Mucosa of stomach (tissue), 1 donor: ENCODE data around the gene HECW1.
"Not testable (repeated sequence)": the region's sequence is repeated elsewhere in the genome, so short reads cannot be mapped to it uniquely, and the experiment has no call there.

Source experiments
- H3K27me3 ChIP-seq: one replicate; pipeline ENCODE4 v1.7.0; 2013; ENCODE audit warnings: mild to moderate bottlenecking, low read length; ENCODE audit not compliant: control insufficient read depth, insufficient read depth
- H3K36me3 ChIP-seq: one replicate; pipeline ENCODE4 v1.7.0; 2013; ENCODE audit warnings: low read length; ENCODE audit not compliant: control insufficient read depth, insufficient read depth
- H3K4me1 ChIP-seq: one replicate; pipeline ENCODE4 v1.7.0; 2013; ENCODE audit warnings: mild to moderate bottlenecking, low read length; ENCODE audit not compliant: control insufficient read depth, insufficient read depth
- H3K4me3 ChIP-seq: one replicate; pipeline ENCODE4 v1.7.0; 2013; ENCODE audit warnings: low read length
- H3K9ac ChIP-seq: one replicate; pipeline ENCODE4 v1.7.0; 2013; ENCODE audit warnings: mild to moderate bottlenecking, low read length, moderate library complexity
- H3K9me3 ChIP-seq: one replicate; pipeline ENCODE4 v1.7.0; 2013; ENCODE audit warnings: mild to moderate bottlenecking, low read length, moderate library complexity; ENCODE audit not compliant: control insufficient read depth
- donor health status: Pancreatic carcinoma.

Gene HECW1

DNA sequence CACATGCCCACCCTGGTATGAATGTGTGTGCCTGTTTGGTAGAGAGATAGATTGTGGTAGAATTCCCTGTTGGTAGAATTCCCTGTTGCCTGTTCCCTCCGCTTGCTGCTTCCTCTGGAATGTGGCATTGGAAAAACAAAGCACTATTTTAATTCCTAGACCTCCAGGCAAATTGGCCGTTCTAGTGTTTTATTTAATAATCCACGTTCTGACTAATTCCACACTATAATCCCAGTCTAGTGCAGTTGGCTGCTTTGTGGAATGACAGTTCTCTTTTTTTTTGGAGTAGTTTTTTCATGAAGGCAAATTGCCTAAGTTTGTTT lies 2.0 kb downstream of the HECW1 start:
- peaks cover 50% of the 10 kb centered on the region for H3K27me3 ChIP-seq
- no peaks in the 10 kb centered on the region for H3K9me3 ChIP-seq
- H3K9ac ChIP-seq = no peak overlapping the region
- H3K36me3 ChIP-seq = no peaks in the 10 kb centered on the region
- no peaks in the 10 kb centered on the region for H3K4me1 ChIP-seq
- no peak overlapping the region for H3K4me3 ChIP-seq

DNA sequence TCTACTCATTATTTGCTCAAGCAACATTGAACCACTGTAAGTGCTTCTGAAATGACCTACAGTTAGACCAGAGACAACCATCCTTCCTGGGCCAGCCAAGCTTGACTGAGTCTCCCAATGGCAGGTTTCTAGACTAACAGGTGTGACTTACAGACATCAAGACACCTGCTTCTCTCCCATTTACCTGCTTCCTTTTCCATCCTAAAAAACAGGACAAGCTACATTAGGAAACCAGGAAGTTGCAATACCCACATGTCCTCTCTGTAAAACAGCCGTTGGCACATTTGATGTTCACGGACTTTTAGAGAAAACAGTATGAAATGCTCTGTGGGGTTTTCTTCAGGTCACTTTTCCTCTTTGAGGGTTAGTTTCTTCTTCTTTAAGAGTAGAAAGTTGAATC lies 4.0 kb downstream of the HECW1 start:
- no peaks in the 10 kb centered on the region for H3K9me3 ChIP-seq
- no peak overlapping the region for H3K4me3 ChIP-seq
- no peaks in the 10 kb centered on the region for H3K4me1 ChIP-seq
- H3K27me3 ChIP-seq = peaks cover 46% of the 10 kb centered on the region
- H3K36me3 ChIP-seq = no peaks in the 10 kb centered on the region
- H3K9ac ChIP-seq = no peak overlapping the region

DNA sequence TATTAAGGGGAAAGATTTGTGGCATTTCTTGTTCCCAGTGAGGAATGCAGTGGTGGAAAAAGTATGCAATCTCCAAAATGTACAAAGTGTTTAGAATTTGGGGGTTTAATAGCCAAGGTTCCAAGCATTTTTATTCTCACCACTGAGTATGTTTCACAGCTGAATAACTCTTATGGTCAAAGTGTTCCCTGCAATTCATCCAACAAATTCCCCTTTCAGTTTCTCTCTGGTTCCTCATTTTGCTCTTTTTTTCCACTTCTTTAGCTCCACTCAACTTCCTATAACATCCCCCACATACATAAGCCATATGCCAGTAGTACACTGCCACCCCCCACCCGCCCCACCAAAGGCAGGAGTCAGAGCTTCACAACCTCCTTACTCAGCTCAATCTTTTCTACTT lies 4.6 kb downstream of the HECW1 start:
- H3K27me3 ChIP-seq = peaks cover 41% of the 10 kb centered on the region
- H3K9me3 ChIP-seq = no peaks in the 10 kb centered on the region
- H3K4me1 ChIP-seq = no peaks in the 10 kb centered on the region
- H3K4me3 ChIP-seq = no peak overlapping the region
- no peaks in the 10 kb centered on the region for H3K36me3 ChIP-seq
- H3K9ac ChIP-seq = no peak overlapping the region

DNA sequence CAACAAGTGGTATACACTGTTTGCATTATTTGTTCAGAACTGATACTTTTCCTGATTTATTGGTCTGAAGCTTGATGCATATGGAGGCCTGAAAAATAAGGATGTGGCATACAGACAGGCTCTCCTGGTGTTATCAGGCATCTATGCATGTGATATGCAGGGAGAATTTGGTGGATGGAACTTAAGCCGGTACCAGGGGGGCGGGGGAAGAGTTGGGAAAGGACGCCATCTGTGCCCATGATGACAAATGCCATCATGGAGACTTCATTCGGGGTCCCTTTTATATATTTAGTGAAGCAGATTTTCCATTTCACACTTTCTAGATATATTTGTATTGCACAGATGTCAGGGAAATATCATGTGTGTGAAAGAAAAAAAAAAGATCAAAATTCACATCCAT lies 5.4 kb downstream of the HECW1 start:
- no peaks in the 10 kb centered on the region for H3K9me3 ChIP-seq
- H3K27me3 ChIP-seq = peaks cover 33% of the 10 kb centered on the region
- no peak overlapping the region for H3K9ac ChIP-seq
- no peaks in the 10 kb centered on the region for H3K4me1 ChIP-seq
- no peaks in the 10 kb centered on the region for H3K36me3 ChIP-seq
- no peak overlapping the region for H3K4me3 ChIP-seq

DNA sequence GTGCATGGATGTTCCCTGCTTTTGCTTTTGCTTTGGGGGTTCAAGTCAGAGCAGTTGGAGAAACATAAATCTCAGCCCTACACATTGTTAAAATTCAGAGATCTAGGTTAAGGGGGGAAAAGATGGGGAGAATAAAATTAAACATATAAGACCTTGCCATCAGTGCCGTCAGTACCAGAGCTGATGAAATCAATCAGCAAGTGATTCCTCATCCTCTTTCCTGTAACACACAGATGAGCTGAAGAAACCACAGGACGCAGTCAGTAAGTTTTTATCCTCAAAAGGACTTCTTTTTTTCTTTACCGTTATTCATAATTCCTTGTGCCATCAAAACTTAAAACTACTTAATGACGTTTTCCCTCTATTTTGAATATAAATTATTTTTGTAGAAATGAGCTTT lies 5.9 kb downstream of the HECW1 start:
- no peaks in the 10 kb centered on the region for H3K9me3 ChIP-seq
- H3K27me3 ChIP-seq = peaks cover 29% of the 10 kb centered on the region
- H3K9ac ChIP-seq = no peak overlapping the region
- no peaks in the 10 kb centered on the region for H3K36me3 ChIP-seq
- H3K4me1 ChIP-seq = no peaks in the 10 kb centered on the region
- no peak overlapping the region for H3K4me3 ChIP-seq

DNA sequence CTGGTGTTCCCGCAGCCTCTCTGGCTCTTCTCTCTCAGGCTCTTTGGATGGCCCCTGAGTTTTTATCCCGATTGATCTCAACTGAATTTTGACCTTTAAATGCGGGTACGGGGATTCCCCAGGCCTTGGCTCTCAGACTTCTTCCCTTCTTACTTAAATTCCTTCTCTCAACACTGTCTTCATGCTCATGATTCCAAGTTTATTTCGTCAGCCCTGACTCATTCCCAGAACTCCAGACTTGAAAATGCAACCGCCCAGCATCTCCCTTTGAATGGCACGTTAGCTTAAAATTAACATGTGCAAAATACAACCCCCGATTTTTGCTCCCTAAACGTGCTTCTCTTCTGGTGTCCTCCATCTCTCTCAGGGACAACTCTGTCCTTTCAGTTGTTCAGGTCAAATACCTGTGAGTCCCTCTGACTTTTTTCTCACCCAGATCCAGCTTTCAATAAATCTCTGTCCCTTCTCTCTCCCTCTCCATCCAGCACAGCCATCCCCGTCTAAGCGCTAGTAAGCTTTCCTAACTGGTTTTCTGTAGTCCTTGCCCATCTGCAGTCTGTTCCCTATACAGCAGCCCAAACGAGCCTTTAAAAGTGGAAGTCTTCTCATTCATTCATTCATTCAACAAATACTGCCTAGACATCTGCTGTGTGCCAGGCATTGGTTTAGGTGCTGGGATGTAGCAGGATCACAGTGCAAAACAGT lies 7.1 kb downstream of the HECW1 start:
- no peaks in the 10 kb centered on the region for H3K36me3 ChIP-seq
- H3K9ac ChIP-seq = no peak overlapping the region
- H3K4me1 ChIP-seq = no peaks in the 10 kb centered on the region
- no peaks in the 10 kb centered on the region for H3K9me3 ChIP-seq
- H3K4me3 ChIP-seq = no peak overlapping the region
- peaks cover 18% of the 10 kb centered on the region for H3K27me3 ChIP-seq

DNA sequence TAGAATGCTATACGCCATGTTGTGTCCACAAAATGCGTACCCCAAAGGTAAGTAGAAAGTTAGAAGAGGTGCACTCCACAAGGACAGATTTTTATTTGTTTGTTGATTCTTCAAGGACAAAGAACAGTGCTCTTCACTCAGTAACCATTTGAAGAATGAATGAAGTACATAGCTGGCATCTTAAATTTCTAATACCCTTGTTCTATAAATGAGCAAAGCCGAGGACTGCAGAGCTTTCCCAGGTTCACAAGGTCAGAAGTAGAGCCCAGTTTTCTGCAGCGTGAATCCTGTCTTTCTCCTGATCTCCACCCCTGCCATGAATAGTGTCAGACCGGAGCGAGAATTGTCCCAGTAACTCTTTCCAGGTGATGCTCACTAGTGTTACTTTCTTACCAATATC lies 9.5 kb downstream of the HECW1 start:
- Histone ChIP-seq H3K9ac (no peak overlapping the region), H3K36me3 (no peaks in the 10 kb centered on the region), H3K9me3 (no peaks in the 10 kb centered on the region), H3K4me1 (no peaks in the 10 kb centered on the region), H3K27me3 (no peaks in the 10 kb centered on the region), H3K4me3 (no peak overlapping the region)

DNA sequence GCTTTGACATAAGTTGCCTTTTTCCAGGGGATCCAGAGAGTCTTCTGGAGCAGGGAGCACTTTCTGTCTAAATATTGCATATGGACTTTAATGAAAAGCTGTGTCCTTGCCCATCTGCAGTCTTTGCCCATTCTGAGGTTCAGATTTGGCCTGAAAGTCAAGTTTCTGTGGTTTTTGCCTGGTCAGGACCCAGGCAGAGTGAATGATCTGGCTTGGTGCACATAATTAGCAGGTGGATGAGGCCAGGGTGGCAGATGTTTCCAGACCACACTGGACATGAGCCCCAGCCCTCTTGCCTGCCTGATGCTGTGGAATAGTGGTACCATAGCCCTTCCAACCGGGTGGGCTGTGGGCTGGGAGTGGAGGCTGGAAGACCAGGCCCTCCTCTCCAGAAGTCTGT lies 11.0 kb downstream of the HECW1 start:
- H3K36me3 ChIP-seq = no peaks in the 10 kb centered on the region
- no peaks in the 10 kb centered on the region for H3K27me3 ChIP-seq

DNA sequence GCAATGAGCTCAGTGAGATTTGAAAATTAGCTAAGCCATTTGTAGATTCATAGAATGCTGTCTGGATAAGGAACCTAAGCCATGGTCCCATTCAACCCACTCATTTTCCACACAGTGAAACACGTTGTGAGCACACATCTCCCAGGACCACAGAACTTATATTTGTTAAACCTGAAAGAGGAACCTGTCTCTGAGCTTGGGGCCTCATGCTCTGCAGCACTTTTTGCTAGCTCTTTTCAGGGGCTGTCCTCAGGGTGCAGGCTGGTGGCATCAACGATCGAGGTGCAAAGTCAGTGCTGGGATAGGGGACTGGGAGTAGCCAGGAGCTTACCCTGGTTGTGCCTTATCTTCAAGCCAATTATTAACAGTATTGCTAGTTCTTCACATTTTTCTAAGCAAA lies 11.9 kb downstream of the HECW1 start:
- no peaks in the 10 kb centered on the region for H3K36me3 ChIP-seq
- H3K9me3 ChIP-seq = no peaks in the 10 kb centered on the region
- no peak overlapping the region for H3K4me3 ChIP-seq
- no peaks in the 10 kb centered on the region for H3K27me3 ChIP-seq
- no peak overlapping the region for H3K9ac ChIP-seq
- no peaks in the 10 kb centered on the region for H3K4me1 ChIP-seq

More for the DNA sequence above, 11.0 kb downstream of the HECW1 start:
- Histone ChIP-seq H3K4me1 (no peaks in the 10 kb centered on the region), H3K9me3 (no peaks in the 10 kb centered on the region), H3K4me3 (no peak overlapping the region), H3K9ac (no peak overlapping the region)

DNA sequence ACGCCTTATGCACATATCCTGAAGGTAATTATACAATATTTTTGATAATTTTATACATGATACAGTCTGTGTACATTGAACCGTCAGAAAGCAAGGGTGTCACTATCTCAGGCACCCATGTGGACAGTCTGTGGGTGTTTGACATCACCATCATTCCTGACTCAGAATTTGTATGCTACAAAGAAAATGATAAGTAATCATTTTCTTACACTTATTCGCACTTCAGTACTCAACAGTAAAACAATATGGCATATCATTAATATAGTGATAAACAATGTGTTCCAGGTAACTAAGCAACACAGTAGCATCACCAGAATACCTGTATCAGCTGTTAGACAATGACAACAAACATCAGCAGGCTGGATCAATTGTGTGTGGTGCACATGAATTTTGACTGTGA lies 17.9 kb downstream of the HECW1 start:
- Histone ChIP-seq H3K9me3 (no peaks in the 10 kb centered on the region), H3K4me3 (no peak overlapping the region), H3K9ac (no peak overlapping the region), H3K4me1 (no peaks in the 10 kb centered on the region), H3K36me3 (no peaks in the 10 kb centered on the region), H3K27me3 (no peaks in the 10 kb centered on the region)

DNA sequence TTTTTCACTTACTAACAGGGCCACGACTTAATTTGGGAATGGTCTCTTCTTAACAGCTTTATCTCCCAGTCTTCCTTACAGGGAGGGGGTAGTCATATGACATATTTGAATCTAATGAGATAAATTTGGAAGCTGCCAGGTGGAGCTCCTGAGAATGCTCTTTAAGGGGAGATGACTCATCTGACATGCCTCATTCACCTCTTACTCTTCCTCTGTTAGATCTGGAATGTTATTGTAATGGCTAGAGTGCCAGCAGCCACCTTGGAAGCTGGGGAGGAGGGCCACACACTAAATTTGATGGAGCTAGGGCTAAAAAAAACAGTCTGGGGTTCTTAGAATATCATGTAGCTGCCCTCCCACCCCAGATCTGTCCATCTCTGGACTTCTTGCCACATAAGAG lies 22.7 kb downstream of the HECW1 start:
- Histone ChIP-seq H3K27me3 (peaks cover 3% of the 10 kb centered on the region), H3K9me3 (no peaks in the 10 kb centered on the region), H3K36me3 (no peaks in the 10 kb centered on the region)

DNA sequence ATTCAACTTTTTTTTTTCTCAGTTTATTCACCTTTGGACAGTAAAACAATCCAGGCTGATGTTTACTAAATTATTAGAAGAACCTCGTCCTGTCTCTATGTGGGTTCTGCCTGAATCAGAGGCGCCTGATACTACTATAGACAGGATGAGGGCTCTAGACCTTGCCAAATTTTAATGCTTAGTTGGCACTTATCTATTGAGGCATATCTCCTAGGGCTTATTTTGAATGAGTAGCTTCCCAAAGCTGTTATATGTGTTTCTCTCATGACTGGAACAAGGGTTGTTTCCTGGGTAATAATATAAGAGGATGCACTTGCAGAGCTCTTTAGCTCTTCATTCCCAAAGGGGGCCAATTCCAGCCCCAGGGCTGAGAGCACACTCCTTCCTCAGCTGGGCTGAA lies 23.6 kb downstream of the HECW1 start:
- H3K27me3 ChIP-seq = peaks cover 3% of the 10 kb centered on the region
- H3K36me3 ChIP-seq = no peaks in the 10 kb centered on the region
- no peak overlapping the region for H3K4me3 ChIP-seq
- H3K9ac ChIP-seq = no peak overlapping the region
- H3K4me1 ChIP-seq = no peaks in the 10 kb centered on the region
- H3K9me3 ChIP-seq = no peaks in the 10 kb centered on the region

More for the DNA sequence above, 22.7 kb downstream of the HECW1 start:
- Histone ChIP-seq H3K4me3 (no peak overlapping the region), H3K9ac (no peak overlapping the region), H3K4me1 (no peaks in the 10 kb centered on the region)

DNA sequence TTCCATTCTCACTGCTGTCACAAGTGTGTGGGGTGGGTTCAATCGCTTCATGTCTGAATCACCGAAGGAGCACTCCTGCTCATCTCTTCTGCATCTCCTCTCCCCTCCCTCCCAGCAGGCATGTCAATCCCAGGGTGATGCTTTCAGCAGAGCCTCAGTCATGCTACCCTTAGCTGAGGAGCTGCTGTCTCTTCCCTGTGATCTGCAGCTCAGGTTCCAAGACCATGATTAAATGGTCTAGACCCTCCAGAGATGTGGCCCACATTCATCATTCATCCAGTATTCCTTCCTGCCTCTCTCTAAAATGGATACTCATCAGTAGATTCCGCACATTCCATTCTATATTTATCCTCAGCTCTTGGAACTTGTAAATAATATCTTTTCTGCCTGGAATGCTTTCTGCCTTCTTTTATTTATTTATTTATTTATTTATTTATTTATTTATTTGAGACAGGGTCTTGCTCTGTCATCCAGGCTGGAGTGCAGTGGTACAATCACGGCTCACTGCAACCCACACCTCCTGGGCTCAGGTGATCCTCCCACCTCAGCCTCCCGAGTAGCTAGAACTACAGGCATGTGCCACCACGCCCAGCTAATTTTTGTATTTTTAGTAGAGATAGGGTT lies 24.8 kb downstream of the HECW1 start:
- not testable (repeated sequence) for H3K36me3 ChIP-seq, H3K4me3 ChIP-seq, H3K9ac ChIP-seq, H3K27me3 ChIP-seq, H3K9me3 ChIP-seq, H3K4me1 ChIP-seq
